LHCN-M2 (cell line): ENCODE data around the gene MVB12B. TPM values are rescaled to one million over a fixed set of nuclear protein-coding genes. Genes with fewer than 3 reads are reported as not detected.

ENCODE experiments used
- DNase-seq: peaks from one replicate; pipeline ENCODE4 v3.0.0-alpha.2; 2012; ENCODE audit warnings: low read depth
- total RNA-seq: library from RNA; depleted of rRNA; stranded (reverse); fragments of >200 nt; gene quantifications from 2 replicates; pipeline ENCODE4 v1.2.3, GENCODE V29; 2014

MVB12B gene
- total RNA-seq, 1 experiment from 2014 or later = 4.8 TPM

- no peak for DNase-seq
Measured at GRCh38 chr9:126383406-126384046, 56.9 kb downstream of the MVB12B start.

DNA sequence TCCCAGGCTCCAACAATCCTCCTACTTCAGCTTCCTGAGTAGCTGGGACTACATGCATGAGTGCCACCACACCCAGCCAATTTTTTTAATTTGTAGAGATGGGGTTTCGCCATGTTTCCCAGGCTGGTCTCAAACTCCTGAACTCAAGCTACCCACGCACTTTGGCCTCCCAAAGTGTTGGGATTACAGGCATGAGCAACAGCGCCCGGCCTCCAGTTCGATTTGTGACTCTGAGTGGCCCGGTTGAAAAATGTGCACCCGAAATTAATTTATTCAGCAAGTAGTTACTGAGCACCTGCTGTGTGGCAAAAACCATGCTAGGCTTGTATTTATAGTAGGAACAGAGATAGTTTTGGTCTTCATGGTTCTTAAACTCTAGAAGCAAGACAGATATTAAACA lies 58.3 kb downstream of the MVB12B start:
- no peak for DNase-seq

DNA sequence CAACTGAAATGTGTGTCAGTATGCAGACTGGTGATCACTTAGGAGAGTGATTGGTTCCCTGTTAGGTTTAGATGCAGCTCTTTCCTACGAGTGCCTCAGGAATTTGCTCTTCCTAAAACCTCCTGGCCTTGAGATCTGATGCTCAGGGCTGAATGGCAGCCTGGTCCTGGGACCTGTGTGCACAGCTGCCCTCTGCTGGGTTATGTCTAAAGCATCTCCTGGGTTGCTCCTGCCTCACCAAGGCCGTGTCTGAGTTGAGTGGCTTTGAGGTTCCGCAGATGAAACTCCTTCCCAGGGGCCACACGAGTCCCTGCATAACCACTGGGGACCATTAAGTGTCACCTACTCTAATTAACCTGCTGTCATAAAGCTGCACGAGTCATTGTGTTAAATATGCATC lies 59.5 kb downstream of the MVB12B start:
- DNase-seq = peak; percentile 15

- no peak for DNase-seq
Measured at GRCh38 chr9:126386776-126387175, 60.1 kb downstream of the MVB12B start.

- DNase-seq = no peak
Measured at GRCh38 chr9:126388964-126389708, 62.5 kb downstream of the MVB12B start.

DNA sequence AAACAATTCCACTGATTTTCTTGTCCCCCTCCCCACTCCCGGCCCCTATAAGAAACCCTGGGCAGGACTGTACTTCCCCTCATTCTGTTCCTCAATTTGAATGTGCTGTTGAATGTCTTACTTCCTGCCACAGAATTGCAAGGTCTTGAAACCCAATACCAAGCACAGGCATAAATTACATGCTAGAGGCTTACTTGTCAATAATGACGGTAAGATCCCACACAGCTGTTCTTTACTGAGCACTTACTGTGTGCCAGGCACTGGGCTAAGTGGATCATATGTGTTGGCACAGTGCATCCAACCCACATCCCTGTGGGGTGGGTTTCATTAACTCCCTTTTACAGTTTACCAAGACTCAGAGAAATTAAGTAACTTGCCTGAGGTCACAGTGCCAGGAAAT lies 63.4 kb downstream of the MVB12B start:
- peak; percentile 31 for DNase-seq

DNA sequence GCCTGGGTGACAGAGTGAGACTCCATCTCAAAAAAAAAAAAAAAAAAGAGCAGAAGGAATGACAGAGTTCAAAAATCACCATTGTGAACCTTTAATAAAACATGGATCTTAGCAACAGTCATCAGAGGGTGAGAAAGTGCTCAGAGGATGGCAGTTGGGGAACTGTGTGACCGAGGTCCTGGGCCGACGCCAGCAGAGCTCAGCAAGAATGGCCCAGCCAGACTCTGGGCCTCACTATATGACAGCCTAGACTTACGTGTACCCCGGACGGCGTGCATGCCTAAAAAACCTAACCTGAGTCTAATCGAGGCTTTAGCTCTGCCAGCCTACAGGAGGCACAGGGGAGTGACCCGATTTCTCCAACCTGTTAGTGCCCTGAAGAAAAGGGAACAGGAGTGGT lies 64.3 kb downstream of the MVB12B start:
- DNase-seq = no peak

DNA sequence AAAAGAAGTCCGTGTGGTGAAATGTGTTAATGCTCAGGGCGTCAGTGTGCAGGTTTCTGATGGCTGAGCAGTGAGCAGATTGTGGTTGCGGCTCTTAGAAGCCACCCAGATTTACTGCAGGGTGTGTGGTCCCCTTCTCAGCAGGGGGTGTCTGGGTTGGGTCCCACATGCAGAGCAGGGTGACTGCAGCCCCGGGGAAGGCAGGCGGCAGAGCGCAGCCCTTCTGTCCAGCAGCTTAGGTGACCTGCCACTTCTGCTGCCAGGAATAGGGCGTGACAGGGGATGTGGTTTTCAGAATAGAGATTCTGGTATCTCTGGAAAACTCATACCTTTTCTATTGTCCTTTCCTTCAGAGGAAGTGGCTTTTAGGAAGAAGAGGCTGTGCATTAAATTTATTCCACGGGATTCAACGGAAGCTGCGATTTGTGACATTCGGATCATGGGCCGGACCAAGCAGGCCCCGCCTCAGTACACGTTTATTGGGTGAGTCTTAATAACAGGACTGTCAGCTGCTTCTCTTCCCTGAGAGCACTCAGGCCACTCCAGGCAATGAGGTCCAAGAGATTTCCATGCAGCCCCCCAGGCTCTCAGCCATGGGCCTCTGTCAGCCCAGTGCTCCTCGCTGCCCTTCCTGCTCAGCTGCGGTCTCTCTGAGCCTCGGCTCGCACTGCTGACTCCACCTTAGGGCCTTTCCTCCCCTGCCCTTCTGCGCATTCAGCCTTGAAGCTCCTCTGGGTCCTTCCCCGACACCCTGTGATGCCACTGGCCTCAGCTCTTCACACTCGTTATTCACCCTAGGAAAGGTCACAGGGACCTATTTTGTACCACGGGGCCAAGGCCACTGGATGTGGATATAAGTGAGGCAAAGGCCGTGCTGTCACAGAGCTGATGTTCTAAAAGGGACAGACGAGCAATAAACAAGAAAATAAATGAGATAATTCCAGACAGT lies 65.4 kb downstream of the MVB12B start:
- no peak for DNase-seq

- no peak for DNase-seq
Measured at GRCh38 chr9:126392662-126393371, 66.2 kb downstream of the MVB12B start.

- no peak for DNase-seq
Measured at GRCh38 chr9:126393876-126394275, 67.2 kb downstream of the MVB12B start.

GRCh38 chr9:126394802-126395201 lies 68.2 kb downstream of the MVB12B start:
- DNase-seq = no peak

- DNase-seq = peak; percentile 65
Measured at GRCh38 chr9:126395439-126396212, 69.0 kb downstream of the MVB12B start.

DNA sequence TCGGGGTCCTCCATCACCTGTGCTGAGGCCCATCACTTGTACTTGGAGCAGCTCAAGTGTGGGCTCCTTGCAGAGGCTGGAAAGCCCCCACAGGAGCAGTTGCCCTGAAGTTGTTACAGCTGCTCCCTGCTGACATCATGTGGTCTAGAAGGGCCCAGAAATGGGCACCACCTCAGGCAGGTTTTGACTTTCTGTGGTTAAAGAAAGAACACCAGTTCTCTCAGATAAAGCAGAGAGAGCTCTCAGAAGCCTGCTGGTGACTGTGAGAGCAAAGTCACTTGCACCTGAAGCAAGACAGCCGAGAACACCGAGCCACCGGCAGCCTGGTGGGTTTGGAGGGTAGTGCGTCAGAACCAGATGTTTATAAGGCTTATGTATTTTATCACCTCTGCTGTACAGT lies 70.4 kb downstream of the MVB12B start:
- peak; percentile 61 for DNase-seq

DNA sequence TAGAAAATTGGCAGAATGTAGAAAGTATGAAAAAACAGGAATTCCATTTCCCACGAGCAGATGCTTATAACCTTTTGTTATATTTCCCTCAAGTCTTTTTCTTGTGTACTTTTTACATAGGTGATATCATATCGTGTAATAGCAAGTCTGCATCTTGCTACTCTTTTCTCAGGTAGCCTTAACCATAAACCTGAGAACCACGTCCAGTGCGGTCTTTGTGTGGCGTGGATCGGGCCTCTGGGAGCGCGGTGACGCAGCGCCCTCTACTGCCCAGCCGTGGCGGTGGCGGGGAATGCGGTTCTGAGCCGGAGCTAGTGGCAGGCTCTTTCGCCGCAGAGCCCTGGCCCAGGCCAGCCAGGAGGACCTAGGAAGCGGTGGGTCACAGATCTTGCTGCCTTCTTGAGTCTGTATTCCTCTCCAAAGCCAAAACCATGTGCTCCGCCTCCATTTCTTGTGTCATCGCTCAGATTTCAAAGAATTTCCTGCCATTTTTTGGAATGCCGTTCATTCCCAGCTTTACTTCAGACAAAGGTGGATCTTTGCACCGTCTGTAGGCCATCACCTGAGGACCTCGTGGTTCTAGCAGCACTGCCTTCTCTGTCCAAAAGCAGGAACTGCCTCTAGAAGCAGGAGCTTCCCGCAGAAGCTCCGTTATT lies 71.9 kb downstream of the MVB12B start:
- peak; percentile 26 for DNase-seq

- no peak for DNase-seq
Measured at GRCh38 chr9:126399251-126399650, 72.6 kb downstream of the MVB12B start.

DNA sequence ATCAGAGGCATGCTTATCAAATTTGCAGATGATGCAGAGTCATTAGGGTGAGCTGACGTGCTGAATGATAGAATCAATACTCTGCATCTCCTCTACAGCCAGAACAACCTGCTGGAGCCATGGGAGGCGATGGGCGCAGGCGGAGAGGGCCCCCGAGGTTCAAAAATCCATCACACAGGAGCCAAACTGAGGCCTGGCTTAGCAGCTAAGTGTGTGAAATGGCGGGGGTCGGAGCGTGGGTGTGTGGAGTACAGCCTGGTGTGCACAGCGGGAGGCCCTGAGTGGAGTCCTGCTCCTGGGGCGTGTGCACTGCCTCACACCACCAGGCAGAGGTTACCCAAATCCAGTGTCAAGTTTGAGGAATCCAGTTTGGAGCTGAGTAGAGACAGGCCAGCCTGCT lies 73.2 kb downstream of the MVB12B start:
- DNase-seq = no peak

DNA sequence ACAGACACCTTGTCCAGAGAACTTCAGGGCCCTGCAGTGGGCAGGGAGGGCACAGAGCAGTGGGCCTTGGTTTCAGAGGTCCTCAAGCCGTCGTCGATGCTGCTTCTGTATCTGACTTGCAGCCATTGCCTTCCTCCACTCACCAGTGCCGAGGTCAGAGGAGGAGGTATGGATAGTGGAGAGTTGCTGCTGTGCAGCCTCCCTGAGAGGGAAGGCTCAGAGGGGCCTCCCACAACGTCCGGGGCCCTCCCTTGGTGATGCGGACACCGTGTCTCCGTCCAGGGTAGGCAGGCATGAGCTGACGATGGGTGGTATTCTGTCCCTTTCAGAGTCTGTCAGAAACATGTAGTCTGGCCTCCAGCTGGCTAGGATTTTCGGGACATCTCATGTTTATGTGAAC lies 73.9 kb downstream of the MVB12B start:
- no peak for DNase-seq

DNA sequence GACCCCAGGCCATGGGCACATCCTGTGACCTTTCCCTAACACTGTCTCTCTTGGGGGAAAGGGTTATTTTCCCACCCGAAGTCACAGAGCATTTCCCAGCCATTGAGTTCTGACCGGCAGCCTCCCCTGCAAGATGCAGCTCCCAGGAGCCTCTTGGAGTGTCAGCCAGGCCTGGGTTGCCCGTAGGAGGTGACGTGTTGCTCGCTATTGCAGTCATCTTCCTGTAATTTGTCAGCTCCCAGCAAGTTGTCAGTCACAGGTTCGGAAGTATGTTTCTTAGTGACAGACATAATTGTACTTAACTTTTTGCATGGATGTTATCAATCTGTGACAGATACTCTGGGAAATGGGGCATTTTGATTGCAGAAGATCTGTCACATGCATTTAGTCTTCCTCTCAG lies 74.5 kb downstream of the MVB12B start:
- DNase-seq = no peak

GRCh38 chr9:126401581-126401980 lies 75.0 kb downstream of the MVB12B start:
- no peak for DNase-seq

DNA sequence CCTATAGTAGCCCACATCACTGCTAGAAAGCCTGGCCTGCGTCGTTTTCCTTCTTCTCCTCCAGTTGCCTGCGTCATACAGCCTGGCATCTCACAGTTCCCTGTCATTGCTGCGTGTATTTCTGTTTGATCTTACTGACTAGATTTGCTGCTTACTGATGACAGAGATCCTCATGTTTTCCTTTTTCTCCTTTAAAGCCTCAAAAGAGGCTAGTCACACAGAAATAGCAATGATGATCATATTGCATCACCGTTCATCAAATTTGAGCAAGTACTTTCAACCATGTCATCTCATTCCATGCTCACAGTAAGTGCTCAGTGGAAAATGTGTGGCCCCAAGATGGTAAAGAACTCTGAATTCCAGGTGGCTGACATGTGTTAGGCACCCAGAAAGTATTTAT lies 76.8 kb downstream of the MVB12B start:
- no peak for DNase-seq
